ENCODE measurements around the gene RNF224. TPM values are rescaled to one million over a fixed set of nuclear protein-coding genes. Genes with fewer than 3 reads are reported as not detected.

The RNF224 gene
- polyA plus RNA-seq, 1 of the 3 experiments (the other 2 are of a cell fraction): 0.03 TPM

GRCh38 chr9:137219757-137220316 is 7.5 kb upstream of the RNF224 start (continued):
- TF ChIP-seq REST (IDR thresholded peaks at IDR 0.05; ENCODE audit: low read depth, low read length) (no peak), FOXJ3 (CRISPR knock-in tag; IDR thresholded peaks at IDR 0.05) (no peak), RAD21 (IDR thresholded peaks at IDR 0.05; ENCODE audit: low read length) (no peak), MAX (IDR thresholded peaks at IDR 0.05; ENCODE audit: low read depth) (no peak), GABPA (IDR thresholded peaks at IDR 0.05; ENCODE audit: low read depth) (no peak), SMC3 (IDR thresholded peaks at IDR 0.05; ENCODE audit: low read depth, low read length) (no peak), TCF12 (IDR thresholded peaks at IDR 0.05) (no peak), TAF1 (IDR thresholded peaks at IDR 0.05; ENCODE audit: borderline replicate concordance, low read depth, low read length) (no peak)

GRCh38 chr9:137220317-137221094 is 6.8 kb upstream of the RNF224 start:
- no peaks in the 10 kb centered on the region for H3F3A ChIP-seq (replicated peaks; ENCODE audit: insufficient read depth)
- ChIA-PET POLR2A (interaction anchor here (1.1 kb wide), 1 partner anchor 19 kb away, joined by 3 read pairs; no protein-coding TSS in a partner anchor), CTCF (interaction anchor here (0.9 to 1.5 kb wide), 3 partner anchors 16 to 102 kb away, joined by 3 read pairs; no protein-coding TSS in a partner anchor)
- no peaks in the 10 kb centered on the region for H3K79me2 ChIP-seq (ENCODE audit: insufficient read depth)
- no peak for DNase-seq
- H3K9ac ChIP-seq: no peak overlapping the region
- H3K4me1 ChIP-seq (ENCODE audit: control insufficient read depth in 1 of 2, insufficient read depth in 2 of 2, low read depth in 1 of 2, low read length in 1 of 2): peaks cover 5 to 17% of the 10 kb centered on the region in 2 experiments; a peak in 1 of 4 replicates
- peaks cover 0 to 6% of the 10 kb centered on the region in 2 experiments for H3K36me3 ChIP-seq (replicated peaks in 1 of 2; ENCODE audit: control insufficient read depth in 1 of 2, insufficient read depth in 2 of 2, low read length in 1 of 2)
- no peaks in the 10 kb centered on the region for H3K27me3 ChIP-seq (ENCODE audit: insufficient read depth)
- H4K20me1 ChIP-seq (ENCODE audit: insufficient read depth): no peaks in the 10 kb centered on the region
- no peak for TF ChIP-seq FOXM1 (IDR thresholded peaks at IDR 0.05; ENCODE audit: low read depth)
- no peak for TF ChIP-seq MEF2A (IDR thresholded peaks at IDR 0.05; ENCODE audit: borderline replicate concordance, low read depth)
- no peak for TF ChIP-seq PBX3 (IDR thresholded peaks at IDR 0.05)
- no peak for TF ChIP-seq SIN3A (IDR thresholded peaks at IDR 0.05; ENCODE audit: borderline replicate concordance, low read depth, low read length)
- TF ChIP-seq GABPA (IDR thresholded peaks at IDR 0.05; ENCODE audit: low read depth): no peak
- no peak for TF ChIP-seq EP300 (IDR thresholded peaks at IDR 0.05; ENCODE audit: borderline replicate concordance in 1 of 2, low read depth in 1 of 2, low read length in 1 of 2)
- TF ChIP-seq USF1 (IDR thresholded peaks at IDR 0.05; ENCODE audit: borderline replicate concordance, low read depth): no peak
- TF ChIP-seq TAF1 (IDR thresholded peaks at IDR 0.05; ENCODE audit: borderline replicate concordance, low read depth, low read length): no peak
- H3K9me3 ChIP-seq: no peaks in the 10 kb centered on the region
- no peaks in the 10 kb centered on the region for H3K9me2 ChIP-seq
- no peak overlapping the region for H2AFZ ChIP-seq (ENCODE audit: low read depth)
- H3K27ac ChIP-seq (ENCODE audit: low read depth in 2 of 2, low read length in 1 of 2): no peak overlapping the region
- H3K4me3 ChIP-seq (ENCODE audit: low read depth in 2 of 2, low read length in 1 of 2): no peak overlapping the region
- 95% methylated on average over 28 of the region's 52 CpGs for WGBS (ENCODE audit: low lambda C conversion rate)
- H3K4me2 ChIP-seq: no peak overlapping the region

Data from SK-N-SH (cell line).